Upper lobe of left lung (tissue), 4 donors: ENCODE data around the gene PTH2R.

Experiments used
- EP300 ChIP-seq, 4 donors: sonication (generic); formaldehyde crosslinking; IDR thresholded peaks; one replicate each; pipeline ENCODE4 v1.5.1; 2017; ENCODE audit warnings: antibody characterized with exemption in 4 of 4, control low read depth in 2 of 4
- POLR2A ChIP-seq, 4 donors: fragments of 450-650 bp; IDR thresholded peaks; one replicate each; pipeline ENCODE4 v1.5.1; 2016 to 2017; ENCODE audit warnings: antibody characterized with exemption in 4 of 4, mild to moderate bottlenecking in 2 of 4
- POLR2AphosphoS5 ChIP-seq, 2 donors: sonication (generic); formaldehyde crosslinking; IDR thresholded peaks; one replicate each; pipeline ENCODE4 v1.5.1; 2017; ENCODE audit warnings: antibody characterized with exemption in 2 of 2
- TF ChIP-seq, protein P1 (sequence below), 6 experiments: fragments of 450-650 bp in 4 of 6; fragments of 200-600 bp in 2 of 6; sonication (generic) in 2 of 6; IDR thresholded peaks; one replicate each; pipeline ENCODE4 v1.5.1; 2016 to 2019; ENCODE audit warnings: antibody characterized with exemption in 6 of 6

DNA sequence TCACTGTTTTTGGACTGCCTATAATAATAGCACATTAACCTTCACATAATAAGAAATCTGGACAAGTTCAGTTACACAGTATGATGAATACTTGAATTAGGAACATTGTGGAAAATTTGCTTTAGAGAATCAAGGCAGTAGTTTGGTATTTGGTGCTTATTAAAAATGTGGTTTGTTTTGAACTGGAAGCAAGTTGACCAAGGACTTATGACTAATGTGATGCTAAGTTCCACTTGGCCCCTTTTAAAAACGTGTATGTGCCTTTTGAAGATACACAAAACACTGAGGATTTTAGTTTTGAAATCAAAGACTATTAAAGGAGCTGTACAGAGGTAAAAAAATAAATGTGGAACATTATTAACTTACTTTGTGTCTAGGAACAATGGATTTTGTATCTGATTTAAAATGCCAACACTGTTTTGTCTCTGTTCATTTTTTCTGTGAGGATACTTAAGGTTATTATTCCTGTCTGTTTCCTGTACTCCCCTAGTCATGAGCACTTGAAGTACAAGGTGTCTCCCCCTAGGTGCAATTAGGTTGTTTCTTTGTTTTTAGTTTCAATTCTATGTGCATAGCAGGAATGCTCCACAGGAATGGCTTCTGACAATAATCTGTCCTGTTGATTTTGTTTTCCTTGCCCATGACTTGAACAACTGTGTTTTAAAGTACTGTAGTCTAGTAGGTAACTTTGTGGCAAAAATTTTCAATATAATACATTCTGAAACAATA lies 49.6 kb upstream of the PTH2R start:
- TF ChIP-seq, protein P1, sequence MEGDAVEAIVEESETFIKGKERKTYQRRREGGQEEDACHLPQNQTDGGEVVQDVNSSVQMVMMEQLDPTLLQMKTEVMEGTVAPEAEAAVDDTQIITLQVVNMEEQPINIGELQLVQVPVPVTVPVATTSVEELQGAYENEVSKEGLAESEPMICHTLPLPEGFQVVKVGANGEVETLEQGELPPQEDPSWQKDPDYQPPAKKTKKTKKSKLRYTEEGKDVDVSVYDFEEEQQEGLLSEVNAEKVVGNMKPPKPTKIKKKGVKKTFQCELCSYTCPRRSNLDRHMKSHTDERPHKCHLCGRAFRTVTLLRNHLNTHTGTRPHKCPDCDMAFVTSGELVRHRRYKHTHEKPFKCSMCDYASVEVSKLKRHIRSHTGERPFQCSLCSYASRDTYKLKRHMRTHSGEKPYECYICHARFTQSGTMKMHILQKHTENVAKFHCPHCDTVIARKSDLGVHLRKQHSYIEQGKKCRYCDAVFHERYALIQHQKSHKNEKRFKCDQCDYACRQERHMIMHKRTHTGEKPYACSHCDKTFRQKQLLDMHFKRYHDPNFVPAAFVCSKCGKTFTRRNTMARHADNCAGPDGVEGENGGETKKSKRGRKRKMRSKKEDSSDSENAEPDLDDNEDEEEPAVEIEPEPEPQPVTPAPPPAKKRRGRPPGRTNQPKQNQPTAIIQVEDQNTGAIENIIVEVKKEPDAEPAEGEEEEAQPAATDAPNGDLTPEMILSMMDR (IDR thresholded peaks at IDR 0.05), result no peak
- TF ChIP-seq POLR2A (IDR thresholded peaks at IDR 0.05) (no peak), POLR2AphosphoS5 (IDR thresholded peaks at IDR 0.05) (no peak), EP300 (IDR thresholded peaks at IDR 0.05) (no peak)
